GM21526 (cell line): Measurements from ENCODE around the gene SMIM38.

ENCODE experiments used
- ATAC-seq: cut with Tn5 transposase; IDR thresholded peaks from one replicate; pipeline ENCODE4 v1.9.1; 2021; ENCODE audit warnings: moderate library complexity; ENCODE audit not compliant: unreplicated experiment, low FRiP score

The SMIM38 gene

DNA sequence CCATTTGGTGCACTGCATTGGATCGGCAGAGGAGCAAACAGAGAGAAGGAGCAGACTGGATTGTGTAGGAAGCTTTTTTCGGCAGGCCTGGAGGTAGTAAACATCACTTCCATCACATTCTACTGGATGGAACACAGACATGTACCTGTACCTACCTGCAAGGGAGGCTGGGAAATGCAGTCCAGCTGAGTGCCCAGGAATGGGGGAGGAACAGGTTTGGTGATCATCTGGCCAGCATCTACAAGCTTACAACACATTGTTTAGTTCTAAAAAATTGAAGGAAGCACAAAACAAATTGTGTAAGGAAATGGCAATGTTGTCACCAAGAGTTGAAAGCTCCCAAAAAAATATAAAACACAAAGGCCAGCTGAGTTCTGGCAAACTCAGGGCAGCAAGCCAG lies 19.1 kb downstream of the SMIM38 start:
- ATAC-seq = no peak

DNA sequence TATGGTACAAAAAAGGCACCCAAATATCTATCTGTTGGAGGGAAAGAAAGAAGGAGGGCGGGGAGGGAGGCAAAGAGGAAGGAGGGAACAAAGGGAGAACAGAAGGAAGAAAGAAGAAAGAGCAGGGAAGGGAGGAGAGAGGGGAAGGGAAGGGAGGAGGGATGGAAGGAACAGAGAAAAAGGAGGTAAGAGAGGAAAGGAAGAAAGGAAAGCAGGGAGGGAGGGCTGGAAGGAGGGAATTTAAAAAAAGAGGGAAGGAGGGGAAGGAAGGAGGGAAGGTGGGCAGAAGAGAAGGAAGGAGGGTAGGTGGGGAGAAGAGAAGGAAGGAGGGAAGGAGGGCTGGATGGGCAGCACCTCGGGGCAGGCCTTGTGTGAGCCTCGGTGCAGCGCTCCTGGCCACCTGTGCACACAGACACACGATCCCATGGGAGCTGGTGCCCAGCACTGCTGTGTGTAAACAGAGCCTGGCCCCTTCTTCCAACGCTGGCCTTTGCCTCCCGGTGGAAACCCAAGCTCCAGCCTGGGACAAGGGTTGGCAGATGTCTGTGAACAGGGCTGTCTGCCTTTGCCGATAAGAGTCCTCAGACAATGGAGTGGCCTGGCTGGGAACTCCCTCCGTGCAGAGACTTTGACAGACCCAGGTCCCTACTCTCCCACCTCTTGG lies 23.2 kb downstream of the SMIM38 start:
- ATAC-seq = no peak

DNA sequence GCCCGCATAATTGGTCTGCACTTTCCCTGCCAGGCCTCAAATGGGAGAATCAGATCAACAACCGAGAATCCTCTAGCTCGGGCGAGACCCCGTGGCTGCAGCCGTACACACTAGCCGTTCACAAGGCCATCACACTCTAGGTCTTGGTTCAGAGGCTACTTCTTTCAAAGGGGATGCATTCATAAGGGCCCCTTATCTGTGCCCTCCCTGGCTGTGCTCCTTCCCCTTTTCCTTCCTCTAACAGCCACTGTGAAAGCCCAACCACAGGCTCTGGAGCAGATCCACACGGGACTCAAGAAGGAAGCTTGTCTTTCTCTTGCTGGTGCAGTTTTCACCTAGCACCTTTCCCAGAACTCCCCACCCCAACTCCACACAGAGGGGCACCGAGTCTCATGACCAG lies 24.5 kb downstream of the SMIM38 start:
- no peak for ATAC-seq

- ATAC-seq = no peak
Measured at GRCh38 chr11:69180726-69181125, 25.0 kb downstream of the SMIM38 start.

DNA sequence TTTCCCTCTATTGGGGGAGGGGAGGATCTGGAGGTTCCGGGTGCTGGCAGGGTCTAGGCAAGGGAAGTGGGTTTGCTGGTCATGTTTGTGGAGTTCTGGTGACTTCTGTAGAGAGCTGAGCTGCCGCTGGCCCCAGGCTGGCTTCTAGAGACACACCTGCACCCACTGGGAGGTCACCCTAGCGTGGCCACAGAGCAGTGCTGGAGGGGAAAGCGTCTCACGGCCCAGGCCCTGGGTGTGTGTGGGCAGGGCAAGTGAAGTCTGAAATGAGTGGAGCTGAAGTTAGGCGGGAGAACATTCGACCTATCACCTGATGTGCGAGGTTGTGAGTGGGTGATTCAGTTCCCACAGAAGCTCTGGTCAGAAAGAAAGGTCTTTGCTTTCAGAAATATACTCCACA lies 27.9 kb downstream of the SMIM38 start:
- no peak for ATAC-seq

- ATAC-seq = no peak
Measured at GRCh38 chr11:69186316-69187260, 30.9 kb downstream of the SMIM38 start.

- no peak for ATAC-seq
Measured at GRCh38 chr11:69187540-69188065, 31.9 kb downstream of the SMIM38 start.

GRCh38 chr11:69189059-69189458 lies 33.3 kb downstream of the SMIM38 start:
- ATAC-seq = no peak

GRCh38 chr11:69190796-69191536 lies 35.2 kb downstream of the SMIM38 start:
- no peak for ATAC-seq

DNA sequence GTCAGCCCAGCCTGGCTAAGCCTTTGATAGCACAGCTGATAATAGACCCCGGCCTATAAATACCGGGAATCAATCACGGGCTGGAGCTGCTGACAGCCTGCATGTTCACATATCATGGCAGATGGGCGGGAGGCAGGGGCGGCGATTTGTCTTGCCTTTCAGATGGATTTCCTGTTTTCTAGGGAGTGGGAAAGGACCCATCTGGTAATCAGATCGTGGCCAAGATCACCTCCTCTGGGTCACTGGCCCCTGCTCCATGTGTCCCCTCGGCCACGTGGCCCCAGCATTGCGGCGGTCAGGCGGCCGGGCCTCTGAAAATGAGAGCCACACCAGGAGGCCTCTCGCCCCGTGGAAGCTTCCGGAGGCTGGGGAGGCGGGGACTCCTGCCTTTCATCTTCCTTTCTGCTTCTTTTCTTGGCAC lies 36.6 kb downstream of the SMIM38 start:
- no peak for ATAC-seq

DNA sequence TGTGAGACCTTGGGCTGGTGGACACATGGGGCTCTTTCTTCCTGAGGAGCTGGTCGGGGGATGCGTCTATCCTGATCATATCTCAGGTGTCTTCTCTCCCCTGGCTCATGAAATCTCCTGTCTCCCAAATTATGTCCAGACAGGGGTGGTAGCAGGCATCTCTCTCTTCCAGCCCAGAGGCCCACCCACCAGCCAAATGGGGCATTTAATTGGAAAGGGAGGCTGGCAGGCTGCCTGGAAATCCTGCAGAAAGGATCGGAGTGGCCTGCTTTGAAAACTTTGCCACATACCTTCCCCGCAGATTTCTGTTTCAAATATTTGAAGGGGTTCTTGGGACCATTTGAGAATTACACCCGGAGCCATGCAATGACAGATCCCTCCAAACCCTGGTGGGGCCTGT lies 37.4 kb downstream of the SMIM38 start:
- no peak for ATAC-seq

DNA sequence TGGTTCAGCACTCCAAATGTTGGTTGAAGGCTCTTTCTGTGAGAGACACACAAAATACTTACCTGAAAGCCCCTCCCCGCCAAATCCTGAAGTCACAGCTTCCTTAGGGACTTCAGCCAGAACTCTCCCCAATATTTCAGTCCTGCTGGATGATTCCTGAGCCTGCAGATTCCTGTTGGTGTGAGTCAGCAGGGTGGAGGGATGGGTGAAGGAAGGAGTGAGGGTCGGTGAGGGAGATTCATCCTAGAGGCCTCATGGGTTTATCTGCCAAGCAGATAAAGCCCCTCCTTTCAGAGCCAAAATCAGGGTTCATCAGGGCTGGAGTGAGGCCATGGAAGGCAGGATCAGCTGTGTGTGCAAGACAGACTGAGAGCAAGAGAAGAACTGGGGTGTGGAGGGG lies 37.9 kb downstream of the SMIM38 start:
- ATAC-seq = no peak

DNA sequence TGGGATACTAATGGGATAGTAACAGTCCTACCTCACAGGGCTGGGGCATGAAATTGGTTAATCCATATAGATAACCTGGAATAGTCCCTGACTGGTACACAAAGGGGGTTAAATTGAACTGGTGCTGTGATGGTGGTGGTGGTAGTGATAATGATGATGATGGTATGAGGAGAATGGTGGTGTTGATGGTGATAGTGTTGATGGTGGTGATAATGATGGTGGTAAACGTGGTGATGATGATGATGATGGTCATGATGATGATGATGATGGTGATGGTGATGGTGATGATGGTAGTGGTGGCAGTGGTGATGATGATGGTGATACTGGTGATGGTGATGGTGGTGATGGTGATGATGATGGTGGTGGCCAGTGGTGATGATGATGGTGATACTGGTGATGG lies 38.7 kb downstream of the SMIM38 start:
- no peak for ATAC-seq

- no peak for ATAC-seq
Measured at GRCh38 chr11:69194956-69195355, 39.2 kb downstream of the SMIM38 start.

GRCh38 chr11:69195824-69196782 lies 40.4 kb downstream of the SMIM38 start:
- no peak for ATAC-seq

DNA sequence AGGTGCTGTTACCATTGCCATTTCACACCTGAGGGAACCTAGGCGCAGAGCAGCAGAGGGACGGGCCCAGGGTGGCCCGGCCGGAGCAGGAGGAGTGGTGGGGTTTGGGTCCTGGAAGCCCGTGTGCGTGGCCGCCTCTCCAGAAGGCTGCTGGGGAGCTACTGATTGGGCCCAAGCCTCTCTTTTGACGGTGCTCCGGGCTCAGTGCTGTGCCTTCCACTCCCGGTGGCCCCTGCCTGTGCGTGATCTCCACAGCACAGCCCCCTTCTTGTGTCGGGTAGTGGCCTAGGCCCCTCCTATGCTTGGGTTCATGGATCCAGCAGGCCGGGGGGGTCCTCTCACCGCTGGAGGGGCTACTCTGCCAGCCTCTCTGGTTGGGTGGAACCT lies 41.0 kb downstream of the SMIM38 start:
- no peak for ATAC-seq

- ATAC-seq = no peak
Measured at GRCh38 chr11:69198891-69199582, 43.3 kb downstream of the SMIM38 start.

DNA sequence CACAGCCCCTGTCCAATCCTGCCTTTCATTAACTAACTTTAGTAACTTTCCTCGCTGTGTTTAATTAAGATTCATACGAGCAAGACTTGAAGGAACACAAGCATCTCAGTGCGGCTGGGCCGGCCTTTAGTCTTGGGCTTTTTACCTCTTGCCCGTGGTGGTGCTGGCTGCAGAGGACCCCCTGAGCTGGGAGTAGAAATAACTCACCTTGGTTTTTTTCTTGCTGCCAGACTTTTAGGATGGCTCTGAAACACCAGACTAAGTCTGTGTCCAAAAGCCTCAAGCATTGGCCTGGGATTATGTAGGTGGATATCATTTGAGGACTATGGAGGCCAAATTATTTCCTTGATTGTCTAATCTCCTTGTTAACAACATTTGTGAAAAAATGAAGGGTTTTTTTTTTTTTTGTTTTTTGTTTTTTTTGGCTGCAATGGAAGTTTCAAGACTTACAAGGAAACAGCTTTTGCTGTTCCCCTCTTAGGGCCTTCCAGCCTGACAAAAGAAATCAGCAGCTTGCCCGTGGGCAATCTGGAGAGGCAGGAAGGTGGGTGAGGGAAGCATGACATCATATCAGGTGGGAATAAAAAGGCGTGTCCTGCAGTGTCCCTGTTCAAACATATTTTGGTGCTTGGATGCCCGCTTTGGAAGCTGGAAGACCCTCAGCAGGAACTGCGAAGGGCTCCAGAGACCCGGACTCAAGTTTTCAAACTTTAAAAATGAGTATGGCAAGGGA lies 44.0 kb downstream of the SMIM38 start:
- ATAC-seq = no peak
